ENCODE data around the gene SRSF3.

GRCh38 chr6:36650848-36651478, 56.8 kb downstream of the SRSF3 start:
- TF ChIP-seq, protein P1, sequence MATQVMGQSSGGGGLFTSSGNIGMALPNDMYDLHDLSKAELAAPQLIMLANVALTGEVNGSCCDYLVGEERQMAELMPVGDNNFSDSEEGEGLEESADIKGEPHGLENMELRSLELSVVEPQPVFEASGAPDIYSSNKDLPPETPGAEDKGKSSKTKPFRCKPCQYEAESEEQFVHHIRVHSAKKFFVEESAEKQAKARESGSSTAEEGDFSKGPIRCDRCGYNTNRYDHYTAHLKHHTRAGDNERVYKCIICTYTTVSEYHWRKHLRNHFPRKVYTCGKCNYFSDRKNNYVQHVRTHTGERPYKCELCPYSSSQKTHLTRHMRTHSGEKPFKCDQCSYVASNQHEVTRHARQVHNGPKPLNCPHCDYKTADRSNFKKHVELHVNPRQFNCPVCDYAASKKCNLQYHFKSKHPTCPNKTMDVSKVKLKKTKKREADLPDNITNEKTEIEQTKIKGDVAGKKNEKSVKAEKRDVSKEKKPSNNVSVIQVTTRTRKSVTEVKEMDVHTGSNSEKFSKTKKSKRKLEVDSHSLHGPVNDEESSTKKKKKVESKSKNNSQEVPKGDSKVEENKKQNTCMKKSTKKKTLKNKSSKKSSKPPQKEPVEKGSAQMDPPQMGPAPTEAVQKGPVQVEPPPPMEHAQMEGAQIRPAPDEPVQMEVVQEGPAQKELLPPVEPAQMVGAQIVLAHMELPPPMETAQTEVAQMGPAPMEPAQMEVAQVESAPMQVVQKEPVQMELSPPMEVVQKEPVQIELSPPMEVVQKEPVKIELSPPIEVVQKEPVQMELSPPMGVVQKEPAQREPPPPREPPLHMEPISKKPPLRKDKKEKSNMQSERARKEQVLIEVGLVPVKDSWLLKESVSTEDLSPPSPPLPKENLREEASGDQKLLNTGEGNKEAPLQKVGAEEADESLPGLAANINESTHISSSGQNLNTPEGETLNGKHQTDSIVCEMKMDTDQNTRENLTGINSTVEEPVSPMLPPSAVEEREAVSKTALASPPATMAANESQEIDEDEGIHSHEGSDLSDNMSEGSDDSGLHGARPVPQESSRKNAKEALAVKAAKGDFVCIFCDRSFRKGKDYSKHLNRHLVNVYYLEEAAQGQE (IDR thresholded peaks at IDR 0.05; ENCODE audit: insufficient read depth in 1 of 2, low read depth in 2 of 2, low read length in 2 of 2) = no peak
- TF ChIP-seq TAF1 (IDR thresholded peaks at IDR 0.05; ENCODE audit: borderline replicate concordance, insufficient read depth, low read length) = no peak

All from PFSK-1 (cell line).